Measurements from ENCODE around the gene ALPL.
"Not testable (repeated sequence)": the region's sequence is repeated elsewhere in the genome, so short reads cannot be mapped to it uniquely, and the experiment has no call there.

ALPL gene

DNA sequence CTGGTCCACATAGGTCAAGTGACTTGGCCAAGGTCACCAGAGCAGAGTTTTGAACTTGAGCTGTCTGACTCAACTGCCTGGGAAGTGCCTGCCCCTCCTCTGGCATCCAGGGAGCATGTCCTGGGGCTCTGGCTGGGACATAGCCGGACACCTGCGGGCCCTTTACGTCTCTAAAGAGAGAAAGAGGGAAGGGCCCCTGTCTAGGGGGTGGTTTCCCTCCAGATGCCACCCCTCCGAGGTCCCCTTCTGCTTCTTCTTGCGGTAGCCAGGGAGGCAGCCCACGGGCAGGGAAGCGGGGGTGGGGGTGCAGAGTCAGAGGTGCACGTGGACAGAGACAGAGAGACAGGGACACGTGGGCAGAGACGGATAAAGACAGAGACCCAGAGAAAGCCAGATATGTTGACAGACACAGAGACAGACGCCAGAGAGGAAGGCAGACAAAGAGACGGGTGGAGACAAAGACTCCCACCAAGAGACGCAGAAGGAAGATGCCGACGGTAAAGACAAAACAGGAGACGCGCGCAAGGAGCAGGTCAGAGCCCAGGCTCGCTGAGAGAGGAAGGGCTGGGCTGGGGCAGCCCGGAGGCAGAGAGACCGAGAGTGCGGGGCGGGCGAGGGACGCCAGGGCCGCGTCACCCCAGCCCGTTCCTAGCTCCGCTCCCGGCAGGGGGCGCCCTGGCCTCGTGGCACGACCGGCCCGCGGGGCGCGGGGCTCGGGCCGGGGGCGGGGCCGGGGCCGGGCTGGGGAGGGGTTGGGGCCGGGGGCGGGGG is 458 bp upstream of the ALPL start:
- no peak for DNase-seq

DNA sequence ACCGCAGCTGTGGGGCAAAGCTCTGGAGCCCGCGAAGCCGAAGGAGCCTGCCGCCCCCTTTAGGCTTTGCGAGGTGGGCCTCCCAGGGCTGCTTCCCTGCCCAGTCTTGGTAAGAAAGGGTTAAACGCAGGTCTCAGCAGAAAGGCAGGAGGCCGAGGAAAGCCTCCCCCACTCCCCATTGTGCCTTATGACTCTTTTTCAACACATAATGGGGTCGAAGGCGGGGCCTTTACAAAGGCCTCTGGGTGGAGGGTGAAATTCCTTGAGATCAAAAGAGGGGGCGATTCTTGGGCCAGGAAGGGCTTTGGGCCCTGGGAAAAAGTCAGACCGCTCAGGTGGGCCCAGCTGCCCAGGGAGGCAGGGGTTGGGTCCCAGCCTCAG is 880 bp downstream of the ALPL start:
- DNase-seq: no peak

DNA sequence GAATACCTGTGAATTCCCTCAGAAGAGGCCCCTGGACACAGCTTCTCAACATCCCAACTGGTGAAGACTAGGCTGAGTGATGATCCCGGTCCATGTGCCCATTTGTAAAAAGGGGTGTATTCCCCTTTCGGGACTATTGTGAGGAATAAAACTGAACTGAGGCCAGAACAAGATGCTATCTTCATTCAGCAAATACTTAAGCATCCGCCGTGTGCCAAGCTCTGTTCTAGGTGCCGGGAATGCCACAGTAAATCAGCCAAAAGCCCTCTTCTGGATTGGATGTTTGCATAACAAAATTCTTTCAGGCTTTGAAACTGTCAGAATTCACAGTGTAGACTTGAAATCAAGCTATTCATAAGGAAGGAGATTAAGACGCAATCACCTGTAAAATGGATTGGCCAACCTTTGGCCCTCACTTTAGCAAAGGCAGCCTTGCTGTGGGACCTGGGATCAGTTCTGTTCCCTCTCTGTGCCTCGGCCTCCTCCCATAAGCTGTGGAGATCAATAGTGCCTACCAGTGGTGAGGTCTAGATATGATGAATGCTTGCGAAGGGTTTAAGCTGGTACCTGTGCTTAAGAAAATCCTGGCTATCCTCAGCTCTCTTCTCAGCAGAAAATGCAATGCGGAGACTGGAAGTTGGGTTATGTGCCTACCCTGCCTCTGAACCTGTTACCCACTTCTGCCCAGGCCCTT is 1.8 kb downstream of the ALPL start:
- DNase-seq: no peak

DNA sequence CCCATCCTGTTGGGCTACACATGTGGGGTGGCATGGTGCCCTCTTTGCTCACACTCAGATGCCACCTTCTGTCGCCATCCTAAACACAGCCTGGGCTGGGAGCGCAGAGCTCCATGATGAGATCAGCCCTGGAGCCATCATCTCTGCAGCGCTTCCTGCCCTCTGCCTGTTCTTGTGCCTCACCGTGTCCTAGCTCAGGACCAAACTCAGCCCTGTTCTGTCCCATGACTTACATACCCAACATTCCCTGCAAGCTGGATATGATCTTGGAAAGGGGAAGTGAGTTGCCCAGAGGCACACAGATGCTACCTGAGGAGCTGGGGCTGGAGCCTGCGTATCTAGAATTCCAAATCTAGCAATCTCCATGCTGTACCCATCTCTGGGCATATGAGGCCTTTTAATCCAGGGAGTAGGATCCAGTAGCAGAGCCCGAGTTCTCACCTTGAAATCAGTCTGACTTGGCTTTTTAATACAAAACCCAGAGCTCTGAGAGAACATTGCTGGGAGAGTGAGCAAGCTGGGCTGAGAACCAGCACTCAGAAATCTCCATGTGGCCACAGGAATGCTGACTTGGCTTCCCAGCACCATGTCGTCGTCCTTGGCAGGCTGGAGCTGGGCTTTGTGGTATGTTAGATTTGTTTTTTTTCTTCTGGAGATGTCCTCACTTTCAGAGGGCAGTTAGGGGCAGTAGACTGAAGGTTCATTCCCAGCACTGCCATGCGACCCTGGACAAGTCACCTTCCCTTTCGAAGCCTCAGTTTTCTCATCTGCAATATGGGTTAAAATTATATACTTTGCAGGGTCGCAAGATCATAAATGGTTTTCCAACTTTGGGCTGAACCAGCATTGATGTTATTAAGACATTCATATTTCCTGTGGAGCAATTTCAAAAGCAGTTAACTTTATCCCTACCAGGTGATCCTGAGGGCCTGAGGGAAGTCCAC is 2.6 kb downstream of the ALPL start:
- no peak for DNase-seq

DNA sequence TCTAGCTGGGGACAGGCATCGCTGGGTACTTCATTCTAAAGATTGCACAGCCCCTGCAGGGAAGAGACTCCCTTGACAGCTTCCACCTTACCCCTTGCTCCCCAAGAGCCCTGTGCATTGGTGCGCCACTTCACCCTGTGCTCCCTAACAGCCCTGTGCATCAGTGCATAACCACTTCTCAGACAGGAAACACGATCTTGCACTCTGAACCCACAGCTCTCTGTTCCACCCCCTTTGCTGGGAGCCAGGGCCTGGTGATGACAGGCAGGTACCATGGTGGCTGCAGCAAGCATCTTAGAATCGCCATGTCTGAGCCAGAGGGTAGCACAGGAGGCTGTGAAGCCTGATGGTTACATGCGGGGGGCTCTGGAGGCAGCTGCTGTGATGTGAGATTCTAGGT is 5.0 kb downstream of the ALPL start:
- DNase-seq: no peak

DNA sequence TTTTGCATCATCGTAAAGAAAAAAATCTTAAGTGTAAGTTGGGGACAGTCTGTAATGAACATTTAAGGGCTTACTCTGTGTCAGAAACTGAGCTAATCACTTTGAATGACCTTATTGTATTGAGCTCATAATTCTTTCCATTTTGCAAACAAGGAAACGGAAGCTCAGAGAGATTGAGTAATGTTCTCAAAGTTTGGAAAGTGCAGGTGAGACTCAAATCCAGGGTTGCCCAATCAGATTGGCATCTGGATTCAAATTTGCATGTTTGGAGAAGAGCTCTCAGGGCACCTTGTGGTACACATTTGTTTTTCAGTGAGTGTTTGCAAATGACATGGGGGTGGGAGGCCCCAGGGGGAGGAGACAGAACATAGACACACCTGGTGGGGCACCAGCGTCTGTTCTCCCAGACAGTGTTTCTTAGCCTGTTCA is 8.0 kb downstream of the ALPL start:
- DNase-seq: no peak

DNA sequence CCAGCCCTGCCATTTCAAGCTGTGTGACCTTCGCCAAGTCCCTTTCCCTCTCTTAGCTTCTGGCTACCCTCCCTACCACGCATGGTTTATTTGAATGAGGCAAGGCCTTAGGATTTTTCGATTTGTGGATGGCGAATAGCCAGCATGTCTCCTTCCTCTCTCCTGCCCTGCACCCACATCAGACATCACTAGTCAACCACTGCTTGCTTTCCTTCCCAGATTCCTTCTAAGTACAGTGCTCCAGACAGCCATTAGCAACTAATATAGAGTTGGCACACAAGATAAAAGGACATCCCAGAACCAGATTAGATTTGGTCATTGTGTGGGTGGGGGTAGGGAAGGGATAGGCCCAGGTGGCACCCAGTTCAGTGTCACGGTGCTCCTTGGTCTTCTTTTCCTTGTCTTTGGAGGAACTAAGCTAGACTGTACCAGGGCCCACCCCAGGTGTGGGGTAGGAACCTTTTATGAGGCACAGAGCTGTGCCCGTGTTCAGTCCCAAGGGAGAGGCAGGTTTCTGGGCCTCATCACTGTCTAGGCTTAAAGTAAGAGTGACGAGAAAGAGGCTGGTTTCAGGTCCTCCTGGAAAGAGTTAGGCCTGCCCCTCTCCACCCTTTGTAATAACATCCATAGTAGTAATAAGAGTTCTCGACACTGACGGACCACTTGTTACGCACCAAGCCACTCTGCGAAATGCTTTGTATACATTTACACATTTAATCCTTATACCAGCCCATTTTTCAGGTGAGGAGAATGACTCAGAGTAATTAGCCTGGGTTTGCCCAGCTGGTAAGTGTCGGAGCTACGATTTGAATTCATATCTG is 8.6 kb downstream of the ALPL start:
- DNase-seq: no peak

DNA sequence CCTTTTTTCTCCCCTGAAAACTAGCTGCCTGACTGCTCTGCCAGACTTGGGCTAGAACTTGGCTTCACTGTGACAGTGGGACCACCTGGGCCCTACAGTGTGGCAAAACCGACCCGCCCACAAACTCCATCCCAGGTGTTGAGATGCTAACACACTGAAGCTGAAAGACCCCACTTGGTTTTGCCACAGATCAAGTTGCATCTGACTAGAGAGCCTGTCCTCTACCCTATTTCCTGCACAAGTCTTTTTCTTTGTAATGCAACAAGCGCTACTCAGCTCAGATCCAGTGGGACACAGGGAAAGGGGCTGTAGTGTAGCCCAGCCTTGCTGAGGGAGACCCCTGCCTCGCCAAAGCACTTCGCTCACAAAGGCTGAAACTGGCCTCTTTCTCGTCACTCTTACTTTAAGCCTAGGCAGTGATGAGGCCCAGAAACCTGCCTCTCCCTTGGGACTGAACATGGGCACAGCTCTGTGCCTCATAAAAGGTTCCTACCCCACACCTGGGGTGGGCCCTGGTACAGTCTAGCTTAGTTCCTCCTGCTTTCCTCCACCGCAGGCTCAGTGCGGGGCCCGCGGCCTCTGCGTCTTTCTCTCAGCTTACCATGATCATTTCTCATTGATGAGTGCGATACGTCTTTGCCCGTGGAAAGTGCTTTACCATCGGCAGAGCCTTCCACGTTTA is 9.7 kb downstream of the ALPL start:
- no peak for DNase-seq

DNA sequence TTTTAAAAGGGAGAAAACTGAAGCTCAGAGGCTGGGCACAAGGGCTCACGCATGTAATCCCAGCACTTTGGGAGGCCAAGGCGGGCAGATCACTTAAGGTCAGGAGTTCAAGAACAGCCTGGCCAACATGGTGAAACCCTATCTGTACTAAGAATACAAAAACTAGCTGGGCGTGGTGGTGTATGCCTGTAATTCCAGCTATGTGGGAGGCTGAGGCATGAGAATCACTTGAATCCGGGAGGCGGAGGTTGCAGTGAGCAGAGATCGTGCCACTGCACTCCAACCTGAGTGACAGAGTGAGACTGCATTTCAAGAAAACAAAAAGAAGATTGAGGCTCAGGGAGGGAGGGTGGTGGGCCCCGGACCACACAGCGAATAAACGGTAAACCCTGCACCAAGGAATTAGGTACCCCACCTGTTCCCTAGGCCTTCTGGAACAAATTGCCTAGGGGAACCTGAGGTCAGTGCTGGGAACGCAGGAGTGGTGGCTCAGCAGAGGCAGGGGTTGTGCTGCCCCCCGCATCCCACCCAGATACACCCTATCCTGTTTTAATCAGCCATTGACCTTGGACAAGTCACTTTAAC is 10.4 kb downstream of the ALPL start:
- DNase-seq: not testable (repeated sequence)

DNA sequence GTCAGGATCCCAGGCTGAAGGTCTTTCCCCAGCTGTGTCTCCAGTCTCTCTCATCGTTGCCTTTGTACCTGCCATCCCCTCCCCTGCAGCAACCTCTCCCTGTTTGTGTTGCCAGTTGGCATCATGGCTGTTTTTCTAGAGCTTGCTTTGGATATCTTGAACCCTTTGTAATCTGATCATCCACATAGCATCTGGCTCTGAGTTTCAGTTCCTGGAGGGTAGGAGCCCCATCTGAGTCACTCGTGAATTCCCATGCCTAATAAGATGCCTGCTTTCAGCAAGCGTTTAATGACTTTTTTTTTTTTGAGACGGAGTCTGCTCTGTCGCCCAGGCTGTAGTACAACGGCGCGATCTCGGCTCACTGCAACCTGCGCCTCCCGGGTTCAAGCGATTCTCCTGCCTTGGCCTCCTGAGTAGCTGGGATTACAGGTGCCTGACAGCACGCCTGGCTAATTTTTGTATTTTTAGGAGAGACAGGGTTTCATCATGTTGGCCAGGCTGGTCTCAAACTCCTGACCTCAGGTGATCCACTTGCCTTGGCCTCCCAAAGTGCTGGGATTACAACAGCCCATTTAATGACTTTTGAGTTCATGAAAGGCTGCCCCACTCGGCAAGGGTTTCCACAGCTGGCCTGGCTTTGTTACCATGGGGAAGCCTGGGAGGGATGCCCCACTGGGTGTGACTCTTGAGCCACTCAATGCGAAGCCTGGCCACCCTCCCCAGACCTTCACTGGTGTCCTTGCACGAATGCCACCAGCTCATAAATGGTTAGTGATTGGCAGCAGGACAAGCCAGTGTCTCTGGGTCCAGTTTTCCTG is 11.9 kb downstream of the ALPL start:
- no peak for DNase-seq

DNA sequence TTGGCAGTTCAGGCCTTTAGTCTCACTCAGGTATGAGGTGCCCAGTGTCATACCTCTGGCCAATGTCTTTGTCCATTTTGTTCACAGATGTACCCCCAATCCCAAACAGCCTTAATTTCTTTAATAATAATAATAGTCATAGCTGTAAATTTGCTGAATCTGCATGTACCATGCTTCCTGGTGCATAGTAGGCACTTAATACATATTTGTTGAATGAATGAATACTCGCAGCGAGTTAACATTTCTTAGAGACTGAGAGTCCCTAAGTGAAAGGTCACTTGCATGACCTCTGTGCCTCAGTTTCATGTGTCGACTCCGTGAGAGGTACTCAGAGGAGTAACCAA is 12.5 kb downstream of the ALPL start:
- no peak for DNase-seq

DNA sequence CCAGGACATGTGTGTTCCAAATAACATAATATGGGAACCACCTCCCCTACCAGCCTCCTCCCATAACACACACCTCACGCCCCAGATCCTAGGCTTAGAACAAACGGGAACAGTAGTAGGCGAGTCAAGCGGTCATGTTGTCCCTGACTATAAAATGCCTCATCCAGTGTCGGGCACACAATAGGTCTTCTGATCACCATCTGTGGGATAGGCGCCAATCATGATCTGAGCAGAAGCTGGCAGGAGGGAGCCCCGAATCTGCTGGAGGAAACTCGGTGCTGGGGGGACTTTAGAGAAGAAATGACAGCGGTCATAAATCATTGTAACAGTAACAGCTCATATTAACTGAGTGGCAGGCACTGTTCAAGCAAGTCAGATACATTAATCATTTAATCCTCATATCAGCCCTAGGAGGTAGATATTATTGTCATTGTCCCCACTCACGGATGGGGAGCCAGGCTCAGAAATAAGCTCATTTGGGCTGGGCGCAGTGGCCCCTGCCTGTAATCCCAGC is 13.4 kb downstream of the ALPL start:
- DNase-seq: no peak

DNA sequence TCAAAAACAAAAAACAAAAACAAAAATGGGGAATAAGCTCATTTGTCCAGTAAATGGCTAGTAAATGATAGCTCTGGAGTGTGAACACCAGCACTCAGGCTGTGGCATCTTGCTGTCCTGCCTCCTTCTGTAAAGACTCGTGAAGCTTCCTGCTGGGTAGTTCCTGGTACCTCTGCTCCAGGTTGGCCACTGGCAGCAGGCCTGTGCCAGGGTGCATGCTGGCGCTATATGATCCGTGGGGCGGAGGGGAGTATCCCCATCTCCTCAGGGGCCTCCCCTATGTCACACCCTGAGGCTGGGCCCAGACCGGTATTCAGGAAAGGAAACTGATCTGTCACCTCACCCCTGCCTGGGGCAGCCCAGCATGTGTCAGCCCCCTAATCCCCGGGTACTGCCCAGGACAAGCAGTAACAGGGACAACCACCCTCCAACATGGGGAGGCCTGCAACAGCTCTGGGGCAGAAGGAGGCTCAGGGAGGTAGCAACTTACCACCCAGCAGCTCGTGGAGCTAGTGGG is 14.1 kb downstream of the ALPL start:
- no peak for DNase-seq

DNA sequence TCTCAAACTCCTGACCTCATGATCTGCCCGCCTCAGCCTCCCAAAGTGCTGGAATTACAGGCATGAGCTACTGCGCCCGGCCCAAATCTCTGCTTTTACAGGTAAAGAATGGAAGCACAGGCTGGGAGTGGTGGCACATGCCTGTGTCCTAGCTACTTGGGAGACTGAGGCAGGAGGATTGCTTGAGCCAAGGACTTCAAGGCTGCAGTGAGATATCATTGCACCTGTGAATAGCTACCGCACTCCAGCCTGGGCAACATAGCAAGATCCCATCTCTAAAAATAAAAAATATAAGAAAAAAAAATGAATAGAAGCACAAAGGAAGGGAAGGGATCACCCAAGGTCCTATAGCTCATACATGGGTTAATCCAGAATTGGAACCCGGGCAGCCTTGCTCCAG is 15.0 kb downstream of the ALPL start:
- DNase-seq: no peak

DNA sequence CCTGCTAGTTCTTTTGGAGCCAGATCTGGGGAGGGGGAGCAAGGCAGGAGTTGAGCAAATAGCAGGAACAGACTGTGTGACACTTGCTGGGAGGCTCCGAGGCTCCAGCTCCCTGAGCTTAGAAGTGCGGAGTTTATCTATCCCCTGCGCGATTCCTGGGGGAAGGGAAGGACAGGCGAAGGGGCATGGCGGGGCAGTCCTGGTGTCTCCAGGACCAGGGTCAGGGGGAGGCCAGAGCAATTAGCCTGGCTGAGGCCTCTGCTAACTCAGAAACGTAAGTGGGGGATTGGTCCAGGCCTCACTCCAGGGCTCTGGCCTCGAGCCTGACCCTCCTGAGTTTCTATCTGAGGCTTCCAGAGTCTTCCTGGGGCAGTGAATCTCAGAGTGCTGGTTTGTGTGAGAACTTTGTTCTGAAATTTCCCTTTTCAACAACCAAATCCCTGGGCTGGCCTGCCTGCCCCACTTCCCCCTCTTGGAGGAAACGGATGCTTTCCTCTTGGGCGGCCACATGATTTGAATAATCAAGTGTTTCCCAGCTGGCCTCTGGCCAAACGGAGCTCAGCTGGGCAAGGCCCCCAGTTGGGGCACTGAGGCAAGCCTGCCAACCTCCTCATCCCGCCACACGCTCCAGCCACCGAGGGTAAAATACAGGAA is 15.6 kb downstream of the ALPL start:
- DNase-seq: no peak

DNA sequence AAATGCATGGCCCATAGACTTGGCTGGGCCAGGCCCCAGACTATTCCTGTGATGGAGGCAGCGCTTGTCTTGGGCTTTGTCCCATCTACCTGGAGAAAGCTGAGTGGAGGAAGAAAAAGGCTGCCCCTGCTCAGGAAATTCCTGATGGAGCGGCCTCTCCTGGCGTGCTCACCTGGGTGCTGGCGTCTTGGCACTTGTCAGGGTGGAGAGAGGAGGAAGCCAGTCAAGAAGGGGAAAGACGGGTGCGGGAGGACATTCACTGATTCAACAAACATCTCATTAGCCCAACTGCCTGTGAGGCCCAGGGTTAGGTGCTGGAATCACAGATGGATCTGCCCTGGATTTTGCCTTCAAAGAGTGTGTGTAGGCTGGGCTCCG is 16.1 kb downstream of the ALPL start:
- no peak for DNase-seq

DNA sequence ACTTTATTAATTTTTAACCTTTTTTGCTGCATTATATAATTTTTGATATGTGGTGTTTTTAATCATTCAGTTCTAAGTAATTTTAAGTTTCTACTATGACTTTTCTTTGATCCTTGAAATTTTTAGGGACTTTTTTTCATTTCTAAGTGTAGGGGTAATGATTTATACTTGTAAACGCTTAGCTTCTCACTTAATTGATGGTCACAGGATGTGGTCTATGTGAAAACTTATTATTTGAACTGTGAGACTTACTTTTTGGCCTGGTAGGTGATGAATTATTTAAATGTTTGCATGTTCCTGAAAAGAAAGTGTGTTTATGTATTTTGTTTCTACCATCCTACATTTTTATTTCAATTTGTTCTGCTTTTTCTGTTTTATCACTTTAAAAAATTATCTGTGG is 17.2 kb downstream of the ALPL start:
- DNase-seq: no peak

DNA sequence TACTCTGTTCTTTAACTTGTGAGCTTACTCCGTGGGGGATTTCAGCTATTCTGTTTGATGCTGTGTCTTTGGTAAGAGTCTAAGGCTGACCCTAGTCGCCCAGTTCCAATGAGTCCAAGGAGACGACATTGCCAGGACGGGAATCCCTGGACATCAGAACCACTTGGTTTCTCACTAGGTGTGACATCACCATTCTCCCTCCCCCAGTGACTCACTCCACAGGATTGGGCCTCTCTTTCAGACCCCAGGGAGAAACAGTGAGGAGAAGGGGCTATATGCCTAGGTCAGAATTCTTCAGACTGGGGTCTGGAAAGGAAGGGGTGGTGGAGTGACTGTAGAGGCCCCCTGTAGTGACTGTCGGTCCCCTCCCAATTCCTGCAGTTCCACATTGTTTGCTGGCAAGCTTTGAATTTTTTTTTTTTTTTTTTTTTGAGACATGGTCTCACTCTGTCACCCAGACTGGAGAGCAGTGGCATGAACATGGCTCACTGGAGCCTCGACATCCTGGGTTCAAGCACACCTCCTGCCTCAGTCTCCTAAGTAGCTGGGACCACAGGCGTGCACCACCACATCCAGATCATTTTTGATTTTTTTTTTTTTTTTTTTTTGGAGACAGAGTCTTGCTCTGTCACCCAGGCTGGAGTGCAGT is 21.3 kb downstream of the ALPL start:
- DNase-seq: no peak

DNA sequence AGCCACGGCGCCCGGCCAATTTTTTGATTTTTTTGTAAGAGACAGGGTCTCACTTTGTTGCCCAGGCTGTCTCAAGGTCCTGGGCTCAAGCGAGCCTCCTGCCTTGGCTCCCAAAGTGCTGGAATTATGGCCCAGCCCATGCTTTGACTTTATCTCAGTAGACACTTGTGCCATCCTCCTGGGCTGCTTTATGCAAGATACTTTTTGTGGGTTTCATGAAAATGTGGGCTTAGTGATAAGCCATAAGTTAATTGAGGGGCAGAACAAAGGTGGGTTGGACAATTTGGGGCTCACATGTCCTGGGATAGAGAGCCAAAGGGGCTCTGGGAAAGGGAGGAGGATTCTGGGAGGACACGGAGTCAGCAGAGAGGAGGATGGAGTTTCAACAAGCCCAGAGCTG is 22.0 kb downstream of the ALPL start:
- no peak for DNase-seq

Data from activated gamma-delta T cell (primary cell).